Colon (tissue), 2 donors: ENCODE results near the gene MRPL27.

Experiments used
- FAIRE-seq: peaks from 2 replicates; lab custom pipeline; 2012; peaks lifted over from hg19 to GRCh38; lab: Jason Lieb, UNC
- donor health status: control.
- donor health status: control.

Gene MRPL27

GRCh38 chr17:50386510-50386909, 13.5 kb upstream of the MRPL27 start:
- no peak for FAIRE-seq

- FAIRE-seq, result no peak
Observed at GRCh38 chr17:50382931-50383330, 9.9 kb upstream of the MRPL27 start.

GRCh38 chr17:50381920-50382319, 8.9 kb upstream of the MRPL27 start:
- no peak for FAIRE-seq

DNA sequence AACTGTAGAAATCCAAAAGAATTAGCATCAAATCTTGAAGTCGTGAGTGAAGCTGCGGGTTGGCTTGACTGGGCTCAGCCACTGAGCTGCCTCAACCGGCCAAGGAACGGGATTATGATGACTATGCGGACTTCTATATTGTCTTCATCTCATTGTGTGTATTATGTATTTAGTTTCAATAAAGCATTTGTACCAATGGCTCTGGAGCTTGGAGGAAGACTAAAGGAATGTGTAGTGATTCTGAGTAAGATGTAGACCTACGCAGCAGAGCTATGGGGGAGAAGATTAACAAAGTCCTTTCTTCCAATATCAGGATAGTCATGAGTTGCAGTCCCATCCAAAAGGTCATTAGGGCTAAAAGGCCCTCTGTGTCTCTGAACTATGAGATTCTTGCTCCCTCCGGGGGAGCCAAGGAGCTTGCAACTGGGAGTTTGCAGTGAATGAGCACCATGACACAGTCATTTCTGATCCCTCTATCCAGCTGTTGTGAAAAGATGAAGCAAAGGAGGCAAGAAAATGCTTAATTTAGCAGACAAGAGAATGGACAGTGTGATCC, 8.4 kb upstream of the MRPL27 start:
- FAIRE-seq, result no peak

DNA sequence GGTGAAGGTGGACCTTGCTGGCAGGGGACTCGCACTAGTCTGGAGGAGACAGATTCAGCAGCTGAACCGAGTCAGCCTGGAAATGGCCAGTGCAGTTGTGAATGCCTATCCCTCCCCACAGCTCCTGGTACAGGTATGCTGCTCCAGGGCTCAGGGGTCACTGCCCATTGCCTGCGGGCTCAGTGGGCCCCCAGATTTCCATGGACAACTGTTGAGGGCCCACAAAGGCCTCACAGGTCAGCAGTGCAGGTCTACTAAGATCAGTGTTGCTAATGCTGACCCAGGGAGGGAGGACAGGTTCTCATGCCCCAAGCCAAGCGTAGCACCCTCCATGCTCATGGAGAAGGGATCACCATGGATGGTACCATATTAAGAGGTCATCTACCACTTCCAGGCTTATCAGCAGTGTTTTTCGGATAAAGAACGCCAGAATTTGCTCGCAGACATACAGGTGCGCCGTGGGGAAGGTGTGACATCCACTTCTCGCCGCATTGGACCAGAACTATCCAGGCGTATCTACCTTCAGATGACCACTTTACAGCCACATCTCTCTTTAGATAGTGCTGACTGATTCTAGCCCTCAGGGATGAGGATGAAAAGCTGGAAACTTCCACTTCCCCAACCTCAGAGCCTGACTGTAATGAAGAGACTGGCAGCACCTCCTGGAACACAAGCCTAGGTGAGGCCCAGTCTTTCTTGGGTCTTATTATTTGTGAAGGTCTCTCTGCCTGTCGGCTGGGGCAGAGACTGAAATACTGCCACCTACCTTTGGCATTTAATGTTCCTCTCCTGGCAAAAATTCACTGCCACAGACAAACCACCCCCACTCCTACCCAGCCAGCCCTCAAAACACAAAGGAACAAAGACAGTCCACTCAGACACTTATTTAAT, 7.6 kb upstream of the MRPL27 start:
- no peak for FAIRE-seq

- FAIRE-seq, result no peak
Observed at GRCh38 chr17:50379351-50380132, 6.6 kb upstream of the MRPL27 start.

GRCh38 chr17:50375858-50376538, 3.0 kb upstream of the MRPL27 start:
- FAIRE-seq, result no peak

GRCh38 chr17:50373705-50374104, 721 bp upstream of the MRPL27 start:
- no peak for FAIRE-seq

- no peak for FAIRE-seq
Observed at GRCh38 chr17:50372222-50372757, 694 bp downstream of the MRPL27 start.

DNA sequence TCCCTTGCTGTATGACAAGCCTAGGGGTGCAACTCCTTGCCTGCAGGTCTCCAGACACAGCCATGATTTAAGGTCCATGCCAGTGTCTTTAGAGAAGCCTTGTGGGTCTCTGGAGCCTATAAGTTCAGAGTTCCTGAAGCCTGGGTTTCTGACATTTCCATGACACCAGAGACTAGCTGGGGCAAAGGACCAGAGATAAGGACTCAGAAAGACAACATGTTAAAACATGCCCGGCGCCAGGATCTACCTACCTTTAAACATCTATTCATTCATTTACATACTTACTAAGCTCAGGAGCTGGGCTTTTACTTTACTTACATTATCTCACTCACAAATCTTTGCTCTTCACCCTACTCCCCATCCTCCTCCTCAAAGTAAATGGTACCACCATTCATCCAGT, 1.5 kb downstream of the MRPL27 start:
- FAIRE-seq, result no peak

DNA sequence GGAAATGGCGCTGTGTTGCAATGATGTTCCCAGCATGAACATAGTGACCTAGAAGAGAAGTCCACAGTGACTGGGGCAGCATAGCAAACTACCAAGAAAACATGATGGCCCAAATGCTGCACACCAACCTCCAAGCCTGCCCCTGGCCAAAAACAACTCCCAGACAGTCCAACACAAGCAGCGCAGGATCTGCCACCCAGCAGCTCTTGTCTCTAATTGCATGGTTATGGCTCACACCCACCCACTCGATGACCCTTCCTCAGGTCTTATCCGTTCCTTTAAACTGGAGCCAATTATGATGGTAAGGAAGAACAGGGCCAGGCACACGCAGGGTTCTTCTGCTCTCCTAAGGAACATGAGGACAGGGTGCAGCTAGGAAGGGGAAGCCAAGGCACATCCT, 2.9 kb downstream of the MRPL27 start:
- FAIRE-seq, result no peak

DNA sequence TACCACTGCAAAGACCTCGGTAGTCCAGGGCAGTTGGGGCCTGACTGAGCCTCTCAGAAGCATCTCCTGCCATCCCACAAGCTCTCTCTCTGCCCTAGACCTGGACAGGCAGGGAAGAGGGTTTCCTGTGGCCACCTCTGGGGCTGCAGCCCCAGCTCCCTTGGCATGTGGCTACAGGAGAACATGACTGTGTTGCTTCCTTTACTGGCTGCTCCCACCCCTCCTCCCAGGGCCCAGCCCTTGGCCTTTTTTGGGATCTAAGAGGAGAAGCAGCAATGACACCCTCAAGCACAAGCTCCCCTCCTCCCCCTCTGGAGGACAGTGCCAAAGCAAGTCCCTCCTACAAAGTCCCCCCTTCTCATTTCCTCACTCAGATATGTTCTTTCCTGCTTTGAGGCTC, 5.6 kb downstream of the MRPL27 start:
- FAIRE-seq, result no peak

DNA sequence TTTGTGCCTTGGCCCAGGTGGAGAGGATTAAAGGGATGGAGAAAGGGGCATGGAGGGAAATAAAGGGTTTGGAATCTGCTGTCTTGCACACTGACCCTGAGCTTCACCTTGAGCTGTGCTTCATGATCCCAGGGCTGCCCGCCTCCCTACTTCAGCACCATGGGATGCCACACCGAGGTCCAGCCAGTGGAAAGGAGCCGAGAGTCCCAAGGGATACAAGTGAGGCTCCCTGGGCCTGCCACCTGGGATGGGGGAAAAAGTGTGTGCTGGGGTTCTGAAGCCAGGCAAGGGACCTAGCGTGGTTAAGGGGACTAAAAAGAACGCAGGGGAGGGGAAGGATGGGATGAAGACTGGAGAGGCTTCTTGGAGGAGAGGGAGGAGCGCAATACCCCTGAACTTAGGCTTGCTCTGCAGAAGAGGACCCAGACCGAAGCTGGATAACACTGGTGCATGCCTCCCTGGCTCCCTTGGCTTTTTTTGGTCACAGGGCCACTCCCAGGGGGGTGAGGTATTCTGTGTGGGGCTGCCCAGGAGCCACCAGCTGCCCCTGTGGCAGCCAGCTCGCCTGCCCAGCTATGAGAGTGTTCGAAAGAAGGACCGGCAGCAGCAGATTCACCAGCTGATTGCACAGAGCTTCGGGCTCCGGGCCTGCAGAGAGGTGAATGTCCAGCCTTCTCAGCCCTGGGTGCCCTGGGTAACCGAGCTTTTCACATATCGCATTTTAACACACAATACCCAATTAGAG, 7.2 kb downstream of the MRPL27 start:
- FAIRE-seq, result no peak

GRCh38 chr17:50365165-50365564, 7.8 kb downstream of the MRPL27 start:
- no peak for FAIRE-seq

DNA sequence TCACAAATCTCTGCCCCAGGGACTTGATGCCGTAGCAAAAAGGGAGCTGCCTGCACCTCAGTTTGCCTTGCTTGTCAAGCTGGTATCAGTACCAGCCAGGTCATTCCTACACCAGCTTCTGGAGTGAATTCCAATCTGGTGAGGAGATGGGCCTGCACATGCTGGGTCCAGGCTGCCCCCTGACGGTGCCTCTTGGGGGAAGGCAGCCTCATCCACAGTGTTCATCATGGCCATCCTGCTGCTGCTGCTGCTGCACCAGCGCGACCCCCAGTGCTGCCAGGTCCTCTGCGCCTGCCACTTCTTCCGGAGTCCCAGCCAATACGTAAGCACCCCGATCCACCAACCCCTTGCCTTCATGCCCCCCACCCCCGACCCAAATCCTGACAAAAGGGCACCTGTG, 8.3 kb downstream of the MRPL27 start:
- FAIRE-seq, result no peak

DNA sequence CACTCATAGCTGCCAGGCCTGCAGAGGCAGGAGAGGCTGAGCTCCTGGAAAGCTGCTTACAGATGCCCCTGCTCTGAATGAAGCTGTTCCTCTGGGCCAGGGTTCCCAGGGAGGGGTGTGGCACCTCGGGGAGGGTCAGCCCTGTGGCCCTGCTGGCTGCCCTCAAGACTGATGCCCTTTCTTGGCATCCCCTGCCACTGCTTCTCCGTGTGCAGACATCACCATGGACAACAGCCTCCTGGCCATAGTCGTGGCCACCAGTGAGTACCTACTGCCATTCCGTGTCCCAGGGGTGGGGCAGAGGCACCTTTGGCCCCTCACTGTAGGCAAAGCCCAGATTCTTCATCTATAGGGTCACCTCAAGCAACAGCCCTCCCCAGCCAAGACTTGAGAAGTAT, 8.9 kb downstream of the MRPL27 start:
- FAIRE-seq, result no peak

DNA sequence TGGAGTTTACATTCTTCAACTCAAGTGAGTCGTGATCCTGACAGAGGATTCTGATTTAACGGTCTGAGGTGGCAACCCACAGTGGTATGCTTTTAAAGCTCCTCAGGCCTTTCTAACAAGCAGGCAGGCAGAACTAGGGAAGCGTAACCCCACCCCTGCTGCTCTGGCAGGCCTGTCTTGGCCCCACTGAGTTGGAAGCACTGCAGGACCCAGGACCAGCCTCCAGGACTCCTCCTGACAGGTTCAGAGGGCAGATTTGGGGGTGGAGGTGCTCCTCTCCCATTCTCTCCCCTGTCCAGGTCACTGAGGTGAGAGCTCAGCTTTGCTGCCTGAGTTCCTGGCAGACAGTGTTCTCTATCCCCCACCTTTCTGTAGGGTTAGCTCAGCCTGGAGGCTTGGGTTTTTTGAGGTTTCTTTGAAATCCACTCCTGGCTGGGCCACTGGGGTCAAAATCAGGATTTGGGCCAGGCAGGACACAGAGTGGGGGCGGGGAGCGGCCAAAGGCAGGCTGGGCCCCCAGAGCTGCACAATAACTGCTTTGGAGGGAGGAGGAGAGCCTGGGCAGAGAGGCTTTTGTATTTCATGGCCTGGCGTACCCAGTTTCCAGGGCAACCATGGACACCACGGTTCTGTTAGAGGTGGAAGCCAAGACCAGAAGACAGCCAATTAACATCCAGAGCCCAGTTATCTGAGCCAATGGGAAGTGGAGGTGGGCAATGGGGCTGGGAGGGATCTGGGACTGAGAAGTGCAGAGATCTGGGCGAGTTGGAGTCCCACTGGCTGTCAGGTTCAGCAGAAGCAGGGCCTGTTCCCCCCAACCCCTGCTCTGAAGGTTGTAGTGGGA, 9.5 kb downstream of the MRPL27 start:
- no peak for FAIRE-seq

DNA sequence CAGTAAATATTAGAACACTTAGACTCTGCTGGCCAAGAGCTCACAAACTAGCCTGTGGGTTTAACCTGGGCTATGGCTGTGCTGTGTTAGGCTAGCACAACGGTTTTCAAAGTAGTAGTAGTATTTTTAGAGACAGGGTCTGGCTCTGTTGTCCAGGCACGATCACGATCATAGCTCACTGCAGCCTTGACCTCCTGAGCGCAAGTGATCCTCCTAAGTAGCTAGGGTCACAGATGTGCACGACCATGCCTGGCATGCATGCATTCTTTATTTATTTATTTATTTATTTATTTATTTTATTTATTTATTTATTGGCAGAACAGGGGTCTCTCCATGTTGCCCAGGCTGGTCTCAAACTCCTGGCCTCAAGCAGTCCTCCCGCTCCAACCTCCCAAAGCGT, 10.3 kb downstream of the MRPL27 start:
- no peak for FAIRE-seq

GRCh38 chr17:50361561-50362480, 11.2 kb downstream of the MRPL27 start:
- no peak for FAIRE-seq
